SK-N-SH treated with all-trans-retinoic acid at 6 μM for 48 hours (cell line): Measurements from ENCODE around the gene TST.

Source experiments
- CSDC2 ChIP-seq: fragments of 250-450 bp; sonication (Bioruptor Pico); IDR thresholded peaks from 2 replicates; pipeline ENCODE4 v1.5.0; 2020; ENCODE audit warnings: mild to moderate bottlenecking, moderate library complexity
- CSRNP3 ChIP-seq: fragments of 250-450 bp; sonication (Bioruptor Pico); IDR thresholded peaks from 2 replicates; pipeline ENCODE4 v1.5.1; 2021; ENCODE audit warnings: mild to moderate bottlenecking, moderate library complexity
- GLIS3 ChIP-seq: fragments of 250-450 bp; sonication (Bioruptor Pico); IDR thresholded peaks from 2 replicates; pipeline ENCODE4 v1.5.0; 2020; ENCODE audit warnings: mild to moderate bottlenecking, moderate library complexity
- TSHZ2 ChIP-seq: fragments of 250-450 bp; sonication (Bioruptor Pico); IDR thresholded peaks from 2 replicates; pipeline ENCODE4 v1.5.0; 2020; ENCODE audit warnings: mild to moderate bottlenecking, moderate library complexity
- ZC3H10 ChIP-seq: fragments of 250-450 bp; sonication (Bioruptor Pico); IDR thresholded peaks from 2 replicates; pipeline ENCODE4 v1.5.1; 2021; ENCODE audit warnings: mild to moderate bottlenecking, moderate library complexity
- ZFP3 ChIP-seq: fragments of 250-450 bp; sonication (Bioruptor Pico); IDR thresholded peaks from 2 replicates; pipeline ENCODE4 v1.5.0; 2020; ENCODE audit warnings: mild to moderate bottlenecking, moderate library complexity
- TF ChIP-seq, protein P1 (sequence below): fragments of 250-450 bp; sonication (Bioruptor Pico); IDR thresholded peaks from 2 replicates; pipeline ENCODE4 v1.8.0; 2020; ENCODE audit warnings: mild to moderate bottlenecking, moderate library complexity, borderline replicate concordance

GRCh38 chr22:37059876-37060449 is 40.7 kb upstream of the TST start:
- TF ChIP-seq CSRNP3 (CRISPR knock-in tag), result no peak
- TF ChIP-seq ZFP3 (CRISPR knock-in tag), result no peak
- TF ChIP-seq CSDC2 (CRISPR knock-in tag), result no peak
- TF ChIP-seq, protein P1, sequence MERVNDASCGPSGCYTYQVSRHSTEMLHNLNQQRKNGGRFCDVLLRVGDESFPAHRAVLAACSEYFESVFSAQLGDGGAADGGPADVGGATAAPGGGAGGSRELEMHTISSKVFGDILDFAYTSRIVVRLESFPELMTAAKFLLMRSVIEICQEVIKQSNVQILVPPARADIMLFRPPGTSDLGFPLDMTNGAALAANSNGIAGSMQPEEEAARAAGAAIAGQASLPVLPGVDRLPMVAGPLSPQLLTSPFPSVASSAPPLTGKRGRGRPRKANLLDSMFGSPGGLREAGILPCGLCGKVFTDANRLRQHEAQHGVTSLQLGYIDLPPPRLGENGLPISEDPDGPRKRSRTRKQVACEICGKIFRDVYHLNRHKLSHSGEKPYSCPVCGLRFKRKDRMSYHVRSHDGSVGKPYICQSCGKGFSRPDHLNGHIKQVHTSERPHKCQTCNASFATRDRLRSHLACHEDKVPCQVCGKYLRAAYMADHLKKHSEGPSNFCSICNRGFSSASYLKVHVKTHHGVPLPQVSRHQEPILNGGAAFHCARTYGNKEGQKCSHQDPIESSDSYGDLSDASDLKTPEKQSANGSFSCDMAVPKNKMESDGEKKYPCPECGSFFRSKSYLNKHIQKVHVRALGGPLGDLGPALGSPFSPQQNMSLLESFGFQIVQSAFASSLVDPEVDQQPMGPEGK (CRISPR knock-in tag), result no peak
- no peak for TF ChIP-seq GLIS3 (CRISPR knock-in tag)
- TF ChIP-seq ZC3H10, result no peak
- no peak for TF ChIP-seq TSHZ2
